ENCODE results near the gene P2RX2. TPM values are rescaled to one million over a fixed set of nuclear protein-coding genes. Genes with fewer than 3 reads are reported as not detected.
"Not testable (repeated sequence)": the region's sequence is repeated elsewhere in the genome, so short reads cannot be mapped to it uniquely, and the experiment has no call there.

The P2RX2 gene
- total and polyA plus RNA-seq, 9 donors = 0.12 to 1.5 (median 0.23) TPM; not detected in 6

GRCh38 chr12:132593071-132593470, 25.5 kb upstream of the P2RX2 start:
- H3K36me3 ChIP-seq (ENCODE audit: control insufficient read depth, insufficient read depth, low read length) = no peaks in the 10 kb centered on the region
- 69% methylated on average over 21 of the region's 21 CpGs for WGBS (ENCODE audit: insufficient coverage)
- H3K9me3 ChIP-seq (replicated peaks; ENCODE audit: control insufficient read depth, low read depth, low read length) = no peaks in the 10 kb centered on the region
- no peak for DNase-seq
- H3K4me1 ChIP-seq (ENCODE audit: control insufficient read depth, insufficient read depth, low read length) = peaks cover 12% of the 10 kb centered on the region
- H3K27me3 ChIP-seq (ENCODE audit: control insufficient read depth, insufficient read depth, low read length) = peaks cover 24% of the 10 kb centered on the region
- H3K27ac ChIP-seq (ENCODE audit: low read length) = no peak overlapping the region
- no peak overlapping the region for H3K4me3 ChIP-seq (ENCODE audit: low read length)

- WGBS (ENCODE audit: insufficient coverage) = 64% methylated on average over 6 of the region's 18 CpGs
- DNase-seq = no peak
- peaks cover 21% of the 10 kb centered on the region for H3K27me3 ChIP-seq (ENCODE audit: control insufficient read depth, insufficient read depth, low read length)
- peaks cover 12% of the 10 kb centered on the region for H3K4me1 ChIP-seq (ENCODE audit: control insufficient read depth, insufficient read depth, low read length)
- no peak overlapping the region for H3K27ac ChIP-seq (ENCODE audit: low read length)
- no peaks in the 10 kb centered on the region for H3K9me3 ChIP-seq (replicated peaks; ENCODE audit: control insufficient read depth, low read depth, low read length)
- H3K36me3 ChIP-seq (ENCODE audit: control insufficient read depth, insufficient read depth, low read length) = no peaks in the 10 kb centered on the region
- H3K4me3 ChIP-seq (ENCODE audit: low read length) = peak overlapping the region; percentile 7
These were observed 25.1 kb upstream of the P2RX2 start for GRCh38 chr12:132593521-132593920.

GRCh38 chr12:132593938-132594358, 24.6 kb upstream of the P2RX2 start:
- Histone ChIP-seq H3K4me3 (ENCODE audit: low read length) (peak overlapping the region; percentile 7), H3K27me3 (ENCODE audit: control insufficient read depth, insufficient read depth, low read length) (peaks cover 20% of the 10 kb centered on the region), H3K36me3 (ENCODE audit: control insufficient read depth, insufficient read depth, low read length) (no peaks in the 10 kb centered on the region), H3K27ac (ENCODE audit: low read length) (no peak overlapping the region), H3K9me3 (replicated peaks; ENCODE audit: control insufficient read depth, low read depth, low read length) (no peaks in the 10 kb centered on the region), H3K4me1 (ENCODE audit: control insufficient read depth, insufficient read depth, low read length) (peaks cover 16% of the 10 kb centered on the region)
- DNase-seq = peak; percentile 97
- 10% methylated on average over 10 of the region's 11 CpGs for WGBS (ENCODE audit: insufficient coverage)

GRCh38 chr12:132595183-132595582, 23.4 kb upstream of the P2RX2 start:
- 77% methylated on average over 3 of the region's 11 CpGs for WGBS (ENCODE audit: insufficient coverage)
- no peaks in the 10 kb centered on the region for H3K36me3 ChIP-seq (ENCODE audit: control insufficient read depth, insufficient read depth, low read length)
- peaks cover 21% of the 10 kb centered on the region for H3K4me1 ChIP-seq (ENCODE audit: control insufficient read depth, insufficient read depth, low read length)
- DNase-seq = no peak
- H3K4me3 ChIP-seq (ENCODE audit: low read length) = no peak overlapping the region
- H3K27me3 ChIP-seq (ENCODE audit: control insufficient read depth, insufficient read depth, low read length) = peaks cover 13% of the 10 kb centered on the region
- H3K9me3 ChIP-seq (replicated peaks; ENCODE audit: control insufficient read depth, low read depth, low read length) = no peaks in the 10 kb centered on the region
- no peak overlapping the region for H3K27ac ChIP-seq (ENCODE audit: low read length)

- no peak for DNase-seq
- Histone ChIP-seq H3K4me3 (ENCODE audit: low read length) (no peak overlapping the region), H3K36me3 (ENCODE audit: control insufficient read depth, insufficient read depth, low read length) (no peaks in the 10 kb centered on the region), H3K27me3 (ENCODE audit: control insufficient read depth, insufficient read depth, low read length) (peaks cover 17% of the 10 kb centered on the region), H3K27ac (ENCODE audit: low read length) (no peak overlapping the region), H3K9me3 (replicated peaks; ENCODE audit: control insufficient read depth, low read depth, low read length) (no peaks in the 10 kb centered on the region), H3K4me1 (ENCODE audit: control insufficient read depth, insufficient read depth, low read length) (peaks cover 29% of the 10 kb centered on the region)
- WGBS (ENCODE audit: insufficient coverage) = 71% methylated on average over 18 of the region's 18 CpGs
These were observed 22.6 kb upstream of the P2RX2 start for GRCh38 chr12:132596016-132596415.

GRCh38 chr12:132597333-132598316, 21.0 kb upstream of the P2RX2 start:
- H3K4me1 ChIP-seq (ENCODE audit: control insufficient read depth, insufficient read depth, low read length) = peaks cover 45% of the 10 kb centered on the region
- H3K27ac ChIP-seq (ENCODE audit: low read length) = peak overlapping the region; percentile 79
- no peaks in the 10 kb centered on the region for H3K36me3 ChIP-seq (ENCODE audit: control insufficient read depth, insufficient read depth, low read length)
- peaks cover 29% of the 10 kb centered on the region for H3K27me3 ChIP-seq (ENCODE audit: control insufficient read depth, insufficient read depth, low read length)
- peak; percentile 80 for DNase-seq
- no peaks in the 10 kb centered on the region for H3K9me3 ChIP-seq (replicated peaks; ENCODE audit: control insufficient read depth, low read depth, low read length)
- 7% methylated on average over 5 of the region's 58 CpGs for WGBS (ENCODE audit: insufficient coverage)
- H3K4me3 ChIP-seq (ENCODE audit: low read length) = peak overlapping the region; percentile 34

- peaks cover 43% of the 10 kb centered on the region for H3K27me3 ChIP-seq (ENCODE audit: control insufficient read depth, insufficient read depth, low read length)
- H3K36me3 ChIP-seq (ENCODE audit: control insufficient read depth, insufficient read depth, low read length); H3K4me3 ChIP-seq (ENCODE audit: low read length); DNase-seq; H3K27ac ChIP-seq (ENCODE audit: low read length); H3K9me3 ChIP-seq (replicated peaks; ENCODE audit: control insufficient read depth, low read depth, low read length): not testable (repeated sequence)
- WGBS (ENCODE audit: insufficient coverage) = 89% methylated on average over 4 of the region's 6 CpGs
- H3K4me1 ChIP-seq (ENCODE audit: control insufficient read depth, insufficient read depth, low read length) = peaks cover 55% of the 10 kb centered on the region
These were observed 19.1 kb upstream of the P2RX2 start for GRCh38 chr12:132599502-132599901.

- no peaks in the 10 kb centered on the region for H3K36me3 ChIP-seq (ENCODE audit: control insufficient read depth, insufficient read depth, low read length)
- peak; percentile 90 for DNase-seq
- WGBS (ENCODE audit: insufficient coverage) = 32% methylated on average over 32 of the region's 45 CpGs
- peak overlapping the region; percentile 50 for H3K4me3 ChIP-seq (ENCODE audit: low read length)
- H3K27me3 ChIP-seq (ENCODE audit: control insufficient read depth, insufficient read depth, low read length) = peaks cover 46% of the 10 kb centered on the region
- peaks cover 56% of the 10 kb centered on the region for H3K4me1 ChIP-seq (ENCODE audit: control insufficient read depth, insufficient read depth, low read length)
- H3K27ac ChIP-seq (ENCODE audit: low read length) = peak overlapping the region; percentile 67
- no peaks in the 10 kb centered on the region for H3K9me3 ChIP-seq (replicated peaks; ENCODE audit: control insufficient read depth, low read depth, low read length)
These were observed 18.2 kb upstream of the P2RX2 start for GRCh38 chr12:132600048-132601032.

GRCh38 chr12:132601171-132601883, 17.2 kb upstream of the P2RX2 start:
- peak overlapping the region; percentile 20 for H3K27ac ChIP-seq (ENCODE audit: low read length)
- peaks cover 50% of the 10 kb centered on the region for H3K27me3 ChIP-seq (ENCODE audit: control insufficient read depth, insufficient read depth, low read length)
- 81% methylated on average over 18 of the region's 31 CpGs for WGBS (ENCODE audit: insufficient coverage)
- no peak for DNase-seq
- no peak overlapping the region for H3K4me3 ChIP-seq (ENCODE audit: low read length)
- H3K4me1 ChIP-seq (ENCODE audit: control insufficient read depth, insufficient read depth, low read length) = peaks cover 56% of the 10 kb centered on the region
- H3K9me3 ChIP-seq (replicated peaks; ENCODE audit: control insufficient read depth, low read depth, low read length) = no peaks in the 10 kb centered on the region
- no peaks in the 10 kb centered on the region for H3K36me3 ChIP-seq (ENCODE audit: control insufficient read depth, insufficient read depth, low read length)

All from muscle of leg (tissue), 11 donors.